K562 (cell line): Measurements from ENCODE around the gene TMEM164. TPM values are rescaled to one million over a fixed set of nuclear protein-coding genes. Genes with fewer than 3 reads are reported as not detected.

ENCODE experiments used
- BDP1 ChIP-seq: IDR thresholded peaks from 3 replicates; pipeline ENCODE4 v1.6.1; 2011; ENCODE audit not compliant: insufficient read length, insufficient read depth
- CHD4 ChIP-seq: fragments of 200-600 bp; sonication (generic); IDR thresholded peaks from 3 replicates; pipeline ENCODE4 v1.6.1; 2012; ENCODE audit warnings: low read depth, mild to moderate bottlenecking, mixed read lengths, low read length, inconsistent platforms; ENCODE audit not compliant: insufficient read depth, insufficient replicate concordance, poor library complexity, severe bottlenecking
- DIDO1 ChIP-seq: fragments of 450-650 bp; IDR thresholded peaks from 2 replicates; pipeline ENCODE4 v1.6.1; 2016; ENCODE audit warnings: low read depth, missing biosample characterization, missing genetic modification characterization
- FOSL1 ChIP-seq: fragments of 200-800 bp; sonication (Bioruptor generic); conservative IDR thresholded peaks from 2 replicates; pipeline ENCODE4 v1.6.1; 2016; ENCODE audit warnings: missing genetic modification characterization, missing compliant biosample characterization
- HDAC1 ChIP-seq, 2 experiments: fragments of 450-650 bp; IDR thresholded peaks; 2 replicates each; pipeline ENCODE4 v1.6.1; 2016 to 2017; ENCODE audit warnings: inconsistent platforms in 1 of 2, mild to moderate bottlenecking in 1 of 2, moderate library complexity in 1 of 2
- MAFK ChIP-seq: IDR thresholded peaks from 2 replicates; pipeline ENCODE4 v1.6.1; 2011; ENCODE audit warnings: low read length, improper control_type of control experiment
- NCOR1 ChIP-seq: fragments of 450-650 bp; IDR thresholded peaks from 2 replicates; pipeline ENCODE4 v1.6.1; 2016; ENCODE audit warnings: mild to moderate bottlenecking, moderate library complexity
- POLR2AphosphoS5 ChIP-seq: IDR thresholded peaks from 2 replicates; pipeline ENCODE4 v1.6.1; 2011; ENCODE audit warnings: mild to moderate bottlenecking, low read depth, low read length, moderate library complexity; ENCODE audit not compliant: control insufficient read depth, insufficient read depth
- SIX5 ChIP-seq, 2 experiments: IDR thresholded peaks; 2 replicates each; pipeline ENCODE4 v1.6.1; 2011; ENCODE audit warnings: low read length in 2 of 2, borderline replicate concordance in 1 of 2, low read depth in 1 of 2, mild to moderate bottlenecking in 1 of 2, moderate library complexity in 1 of 2; ENCODE audit not compliant: insufficient read depth in 1 of 2
- SMAD2 ChIP-seq: fragments of 150-350 bp; IDR thresholded peaks from 2 replicates; pipeline ENCODE4 v1.6.1; 2014; ENCODE audit warnings: low read depth, mild to moderate bottlenecking, low read length
- TEAD4 ChIP-seq, 2 experiments: sonication (generic) in 1 of 2; formaldehyde crosslinking in 1 of 2; IDR thresholded peaks; 2 replicates each; pipeline versions ENCODE4 v1.6.1 to v1.8.0; 2012 to 2022; ENCODE audit warnings: borderline replicate concordance in 1 of 2, inconsistent platforms in 1 of 2, low read length in 1 of 2, mild to moderate bottlenecking in 1 of 2, missing genetic modification reagents in 1 of 2
- ZC3H11A ChIP-seq: IDR thresholded peaks from 2 replicates; pipeline ENCODE4 v1.6.1; 2012; ENCODE audit warnings: low read depth, low read length, improper control_type of control experiment
- ZNF431 ChIP-seq: sonication (generic); formaldehyde crosslinking; IDR thresholded peaks from 2 replicates; pipeline ENCODE4 v1.8.0; 2022; ENCODE audit warnings: mild to moderate bottlenecking, missing genetic modification reagents
- ZNF696 ChIP-seq: fragments of 250-450 bp; sonication (Bioruptor Pico); conservative IDR thresholded peaks from 2 replicates; pipeline ENCODE4 v1.4.0; 2020; ENCODE audit warnings: mild to moderate bottlenecking, moderate library complexity
- ZNF75A ChIP-seq: fragments of 450-650 bp; formaldehyde crosslinking; IDR thresholded peaks from 2 replicates; pipeline ENCODE4 v1.4.0; 2020; ENCODE audit warnings: mild to moderate bottlenecking
- ZNF780A ChIP-seq: fragments of 250-450 bp; sonication (Bioruptor Pico); IDR thresholded peaks from 2 replicates; pipeline ENCODE4 v1.5.0; 2021; ENCODE audit warnings: mild to moderate bottlenecking
- polyA plus RNA-seq, 8 experiments: library from polyadenylated mRNA; depleted of rRNA in 4 of 8; stranded (reverse) in 5 of 8; unstranded in 3 of 8; fragments of >200 nt; fragmentation: Nextera tagmentation in 2 of 8; fragmentation: Illumina TruSeq in 1 of 8; extraction: Ambion mirVana in 2 of 8; extraction: Trizol in 1 of 8; gene quantifications; 2 replicates each; pipeline versions ENCODE4 v1.2.1 to v1.2.3, GENCODE V29; 2011 to 2014; ENCODE audit warnings: inconsistent platforms in 1 of 8, missing spikeins in 1 of 8
- total RNA-seq, 7 experiments: library from RNA; depleted of rRNA in 6 of 7; stranded (reverse); fragments of >200 nt in 6 of 7; fragmentation: Illumina TruSeq in 2 of 7; extraction: Trizol in 2 of 7; gene quantifications; 2 replicates each; pipeline versions ENCODE4 v1.2.1 to v1.2.3, GENCODE V29; 2011 to 2021; ENCODE audit warnings: low replicate concordance in 1 of 7
- TF ChIP-seq, protein P1 (sequence below): sonication (generic); formaldehyde crosslinking; IDR thresholded peaks from 2 replicates; pipeline ENCODE4 v1.8.0; 2022; ENCODE audit warnings: mild to moderate bottlenecking, missing genetic modification reagents, borderline replicate concordance
- TF ChIP-seq, protein P2 (sequence below): IDR thresholded peaks from 2 replicates; pipeline ENCODE4 v1.6.1; 2011; ENCODE audit warnings: borderline replicate concordance, low read depth, mild to moderate bottlenecking, moderate library complexity, low read length; ENCODE audit not compliant: insufficient read depth, poor library complexity, severe bottlenecking

Gene TMEM164
- total and polyA plus RNA-seq, 9 of the 15 experiments (the other 6 are each of a cell fraction or from before 2014, with no cell fraction given), result 2.4 to 57.3 (median 23.1) TPM

DNA sequence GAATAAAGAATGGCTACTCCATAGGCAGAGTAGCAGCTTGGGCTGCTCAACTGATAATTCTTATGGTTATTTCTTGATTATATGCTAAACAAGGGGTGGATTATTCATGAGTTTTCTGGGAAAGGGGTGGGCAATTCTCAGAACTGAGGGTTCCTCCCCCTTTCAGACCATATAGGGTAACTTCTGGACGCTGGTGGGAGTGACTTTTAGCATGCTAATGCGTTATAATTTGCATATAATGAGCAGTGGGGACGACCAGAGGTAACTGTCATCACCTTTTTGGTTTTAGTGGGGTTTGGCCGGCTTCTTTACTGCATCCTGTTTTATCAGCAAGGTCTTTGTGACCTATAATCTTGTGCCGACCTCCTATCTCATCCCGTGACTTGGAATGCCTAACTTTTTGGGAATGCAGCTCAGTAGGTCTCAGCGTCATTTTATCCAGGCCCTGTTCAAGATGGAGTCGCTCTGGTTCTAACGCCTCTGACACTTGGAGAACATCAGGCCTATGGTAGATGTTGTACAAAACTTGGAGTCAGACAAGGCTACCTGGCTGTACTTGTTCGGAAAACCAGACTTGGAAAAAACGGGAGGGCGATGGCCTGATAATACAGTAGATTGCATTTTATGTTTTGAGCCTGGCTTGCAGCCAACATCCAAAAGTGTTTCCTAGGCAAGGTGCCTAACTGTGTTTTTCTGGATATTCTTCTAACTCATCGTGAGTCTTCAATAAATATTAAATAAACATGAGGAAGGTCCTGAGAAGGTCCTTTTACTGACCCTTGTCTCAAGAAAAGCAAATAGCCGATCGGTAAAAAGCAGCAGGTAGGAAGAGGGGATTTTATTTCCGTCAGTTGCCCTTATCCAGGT, 1.8 kb upstream of the TMEM164 start (continued):
- TF ChIP-seq, protein P1, sequence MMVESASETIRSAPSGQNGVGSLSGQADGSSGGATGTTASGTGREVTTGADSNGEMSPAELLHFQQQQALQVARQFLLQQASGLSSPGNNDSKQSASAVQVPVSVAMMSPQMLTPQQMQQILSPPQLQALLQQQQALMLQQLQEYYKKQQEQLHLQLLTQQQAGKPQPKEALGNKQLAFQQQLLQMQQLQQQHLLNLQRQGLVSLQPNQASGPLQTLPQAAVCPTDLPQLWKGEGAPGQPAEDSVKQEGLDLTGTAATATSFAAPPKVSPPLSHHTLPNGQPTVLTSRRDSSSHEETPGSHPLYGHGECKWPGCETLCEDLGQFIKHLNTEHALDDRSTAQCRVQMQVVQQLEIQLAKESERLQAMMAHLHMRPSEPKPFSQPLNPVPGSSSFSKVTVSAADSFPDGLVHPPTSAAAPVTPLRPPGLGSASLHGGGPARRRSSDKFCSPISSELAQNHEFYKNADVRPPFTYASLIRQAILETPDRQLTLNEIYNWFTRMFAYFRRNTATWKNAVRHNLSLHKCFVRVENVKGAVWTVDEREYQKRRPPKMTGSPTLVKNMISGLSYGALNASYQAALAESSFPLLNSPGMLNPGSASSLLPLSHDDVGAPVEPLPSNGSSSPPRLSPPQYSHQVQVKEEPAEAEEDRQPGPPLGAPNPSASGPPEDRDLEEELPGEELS, result no peak
- no peak for TF ChIP-seq NCOR1
- TF ChIP-seq BDP1, result no peak
- no peak for TF ChIP-seq ZC3H11A
- TF ChIP-seq ZNF431 (CRISPR knock-in tag), result no peak
- TF ChIP-seq, protein P2, sequence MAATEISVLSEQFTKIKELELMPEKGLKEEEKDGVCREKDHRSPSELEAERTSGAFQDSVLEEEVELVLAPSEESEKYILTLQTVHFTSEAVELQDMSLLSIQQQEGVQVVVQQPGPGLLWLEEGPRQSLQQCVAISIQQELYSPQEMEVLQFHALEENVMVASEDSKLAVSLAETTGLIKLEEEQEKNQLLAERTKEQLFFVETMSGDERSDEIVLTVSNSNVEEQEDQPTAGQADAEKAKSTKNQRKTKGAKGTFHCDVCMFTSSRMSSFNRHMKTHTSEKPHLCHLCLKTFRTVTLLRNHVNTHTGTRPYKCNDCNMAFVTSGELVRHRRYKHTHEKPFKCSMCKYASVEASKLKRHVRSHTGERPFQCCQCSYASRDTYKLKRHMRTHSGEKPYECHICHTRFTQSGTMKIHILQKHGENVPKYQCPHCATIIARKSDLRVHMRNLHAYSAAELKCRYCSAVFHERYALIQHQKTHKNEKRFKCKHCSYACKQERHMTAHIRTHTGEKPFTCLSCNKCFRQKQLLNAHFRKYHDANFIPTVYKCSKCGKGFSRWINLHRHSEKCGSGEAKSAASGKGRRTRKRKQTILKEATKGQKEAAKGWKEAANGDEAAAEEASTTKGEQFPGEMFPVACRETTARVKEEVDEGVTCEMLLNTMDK, result no peak
- TF ChIP-seq SIX5 (IDR thresholded peaks at IDR 0.05; ENCODE audit: borderline replicate concordance in 1 of 2, insufficient read depth in 1 of 2, low read depth in 1 of 2, low read length in 2 of 2), result peak; percentile 12 to 41; a peak in 2 of 4 replicates
- TF ChIP-seq DIDO1 (tag), result peak; percentile 91
- TF ChIP-seq CHD4, result no peak
- TF ChIP-seq TEAD4 (IDR thresholded peaks at IDR 0.05; ENCODE audit: low read length), result no peak
- no peak for TF ChIP-seq TEAD4 (CRISPR knock-in tag; IDR thresholded peaks at IDR 0.05; ENCODE audit: borderline replicate concordance)
- no peak for TF ChIP-seq MAFK
- TF ChIP-seq HDAC1 (IDR thresholded peaks at IDR 0.05), result no peak
- no peak for TF ChIP-seq SMAD2
- no peak for TF ChIP-seq POLR2AphosphoS5
- TF ChIP-seq FOSL1, result 0 out of 2 replicates have a peak, but pooled peaks have one; percentile 26
- TF ChIP-seq ZNF780A, result no peak
- TF ChIP-seq ZNF75A (CRISPR knock-in tag), result peak; percentile 89
- peak; percentile 87 for TF ChIP-seq ZNF696 (CRISPR knock-in tag)
